ENCODE results near the gene FAM237B. TPM values are rescaled to one million over a fixed set of nuclear protein-coding genes. Genes with fewer than 3 reads are reported as not detected.
"Not testable (repeated sequence)": the region's sequence is repeated elsewhere in the genome, so short reads cannot be mapped to it uniquely, and the experiment has no call there.

Gene FAM237B
- total RNA-seq, result not detected

DNA sequence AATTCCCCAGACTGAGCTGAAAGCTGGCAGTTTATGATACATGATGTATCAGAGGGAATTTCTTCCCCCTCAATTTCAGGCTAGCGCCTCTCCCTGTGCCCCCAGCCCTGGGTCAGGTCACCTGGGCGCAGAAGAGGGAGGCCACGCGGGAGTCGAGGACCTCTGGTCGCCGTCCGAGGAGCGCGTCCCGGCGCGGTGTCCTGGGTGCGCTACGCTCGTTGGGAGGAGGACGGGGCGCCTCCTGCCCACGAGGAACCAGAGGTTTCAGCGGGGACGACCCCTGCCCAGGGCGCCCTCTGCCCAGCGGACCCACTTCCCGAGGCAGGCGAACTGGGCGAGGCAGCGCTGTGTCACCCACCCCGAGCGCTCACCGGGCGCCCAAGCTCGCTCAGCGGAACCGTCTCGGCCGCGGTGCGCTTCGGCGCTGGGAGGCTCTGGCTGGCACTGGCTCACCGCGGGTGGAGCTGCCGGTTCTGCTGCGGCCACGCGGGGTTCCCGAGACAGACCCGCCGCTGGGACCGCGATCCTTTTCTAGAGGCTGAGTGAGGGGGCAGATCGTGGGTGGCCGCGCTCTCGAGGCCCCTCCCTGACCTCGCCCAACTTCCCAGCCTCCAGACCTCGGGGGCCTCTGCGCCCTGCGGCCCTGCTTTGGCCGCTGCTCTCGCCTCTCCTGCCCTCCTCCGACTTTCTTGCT lies at the start of gene FAM237B:
Gene FAM237B, minus strand, starts transcription at position 504 of the 694 bp plus-strand sequence. CDS start 1,556 bp downstream, outside the sequence.
- intact Hi-C loops (cut with DNase I; ENCODE audit: low total_unique reads), result no loop called here
- 4% methylated on average over 24 to 34 of the region's 62 CpGs for WGBS, 2 donors
- H3K4me3 ChIP-seq (ENCODE audit: low read depth, poor library complexity, severe bottlenecking), result no peak within 1 kb of the TSS
- no peak for DNase-seq (ENCODE audit: low spot score in 2 of 2)
- TF ChIP-seq, protein P1, sequence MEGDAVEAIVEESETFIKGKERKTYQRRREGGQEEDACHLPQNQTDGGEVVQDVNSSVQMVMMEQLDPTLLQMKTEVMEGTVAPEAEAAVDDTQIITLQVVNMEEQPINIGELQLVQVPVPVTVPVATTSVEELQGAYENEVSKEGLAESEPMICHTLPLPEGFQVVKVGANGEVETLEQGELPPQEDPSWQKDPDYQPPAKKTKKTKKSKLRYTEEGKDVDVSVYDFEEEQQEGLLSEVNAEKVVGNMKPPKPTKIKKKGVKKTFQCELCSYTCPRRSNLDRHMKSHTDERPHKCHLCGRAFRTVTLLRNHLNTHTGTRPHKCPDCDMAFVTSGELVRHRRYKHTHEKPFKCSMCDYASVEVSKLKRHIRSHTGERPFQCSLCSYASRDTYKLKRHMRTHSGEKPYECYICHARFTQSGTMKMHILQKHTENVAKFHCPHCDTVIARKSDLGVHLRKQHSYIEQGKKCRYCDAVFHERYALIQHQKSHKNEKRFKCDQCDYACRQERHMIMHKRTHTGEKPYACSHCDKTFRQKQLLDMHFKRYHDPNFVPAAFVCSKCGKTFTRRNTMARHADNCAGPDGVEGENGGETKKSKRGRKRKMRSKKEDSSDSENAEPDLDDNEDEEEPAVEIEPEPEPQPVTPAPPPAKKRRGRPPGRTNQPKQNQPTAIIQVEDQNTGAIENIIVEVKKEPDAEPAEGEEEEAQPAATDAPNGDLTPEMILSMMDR (IDR thresholded peaks at IDR 0.05), result no peak
- no peak for TF ChIP-seq POLR2A (IDR thresholded peaks at IDR 0.05)

- DNase-seq (ENCODE audit: low spot score in 2 of 2), result no peak
- H3K4me3 ChIP-seq (ENCODE audit: low read depth, poor library complexity, severe bottlenecking), result no peak overlapping the region
- intact Hi-C loops (cut with DNase I; ENCODE audit: low total_unique reads), result no loop called here
These were observed 30.9 kb upstream of the FAM237B start for GRCh38 chr7:90351987-90352386.

DNA sequence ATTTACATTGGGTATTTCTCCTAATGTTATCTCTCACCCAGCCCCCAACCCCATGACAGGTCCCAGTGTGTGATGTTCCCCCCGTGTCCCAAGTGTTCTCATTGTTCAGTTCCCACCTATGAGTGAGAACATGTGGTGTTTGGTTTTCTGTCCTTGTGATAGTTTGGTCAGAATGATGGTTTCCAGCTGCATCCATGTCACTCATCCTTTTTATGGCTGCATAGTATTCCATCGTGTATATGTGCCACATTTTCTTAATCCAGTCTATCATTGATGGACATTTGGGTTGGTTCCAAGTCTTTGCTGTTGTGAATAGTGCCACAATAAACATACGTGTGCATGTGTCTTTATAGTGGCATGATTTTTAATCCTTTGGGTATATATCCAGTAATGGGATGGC lies 28.9 kb upstream of the FAM237B start:
- 94 to 98% methylated on average over 3 of the region's 3 CpGs for WGBS, 2 donors
- DNase-seq (ENCODE audit: low spot score in 2 of 2); intact Hi-C loops (cut with DNase I; ENCODE audit: low total_unique reads); H3K4me3 ChIP-seq (ENCODE audit: low read depth, poor library complexity, severe bottlenecking): not testable (repeated sequence)

More at GRCh38 chr7:90351987-90352386, 30.9 kb upstream of the FAM237B start:
- TF ChIP-seq POLR2A (IDR thresholded peaks at IDR 0.05), result no peak
- TF ChIP-seq, protein P1 (IDR thresholded peaks at IDR 0.05), result no peak

DNA sequence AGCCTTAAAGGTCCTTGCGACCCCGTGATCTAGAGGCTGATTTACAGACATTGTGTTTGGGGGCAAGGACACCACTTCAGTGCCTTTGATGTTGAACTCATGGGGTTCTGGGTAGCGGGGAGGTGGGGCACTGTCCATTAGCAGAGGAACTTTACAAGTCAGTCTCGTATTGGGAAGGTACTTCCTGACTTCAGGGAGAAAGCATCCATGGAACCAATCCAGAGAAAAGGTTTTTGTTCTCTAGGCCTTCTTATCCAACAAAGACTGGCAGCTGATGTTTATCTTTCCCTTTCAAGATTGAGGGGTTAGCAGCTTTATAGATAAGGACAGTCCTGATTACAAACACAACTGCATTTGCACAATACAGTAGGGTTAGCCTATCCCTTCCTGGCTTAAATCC lies 28.2 kb upstream of the FAM237B start:
- no peak for TF ChIP-seq POLR2A (IDR thresholded peaks at IDR 0.05)
- TF ChIP-seq, protein P1 (IDR thresholded peaks at IDR 0.05), result no peak
- 75 to 89% methylated on average over 4 of the region's 4 CpGs for WGBS, 2 donors
- no peak overlapping the region for H3K4me3 ChIP-seq (ENCODE audit: low read depth, poor library complexity, severe bottlenecking)
- no peak for DNase-seq (ENCODE audit: low spot score in 2 of 2)
- intact Hi-C loops (cut with DNase I; ENCODE audit: low total_unique reads), result no loop called here

DNA sequence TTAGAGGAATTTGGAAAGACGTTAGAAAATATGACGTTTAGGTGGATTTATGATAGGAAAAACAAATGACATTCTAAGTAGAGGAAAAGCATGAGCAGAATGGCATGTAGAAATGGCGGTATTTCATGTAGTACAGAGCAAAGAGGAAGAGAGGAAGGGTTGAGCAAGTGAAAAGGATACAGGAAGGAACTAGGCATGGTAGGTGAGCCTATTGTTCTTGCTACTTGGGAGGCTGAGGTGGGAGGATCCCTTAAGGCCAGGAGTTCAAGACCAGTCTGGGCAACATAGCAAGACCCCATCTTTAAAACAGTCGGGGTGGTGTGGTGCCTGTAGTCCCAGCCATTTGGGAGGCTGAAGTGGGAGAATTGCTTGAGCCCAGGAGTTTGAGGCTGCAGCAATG lies 26.7 kb upstream of the FAM237B start:
- intact Hi-C loops (cut with DNase I; ENCODE audit: low total_unique reads), result no loop called here
- no peak for DNase-seq (ENCODE audit: low spot score in 2 of 2)
- 54 to 55% methylated on average over 4 of the region's 4 CpGs for WGBS, 2 donors
- no peak overlapping the region for H3K4me3 ChIP-seq (ENCODE audit: low read depth, poor library complexity, severe bottlenecking)
- TF ChIP-seq, protein P1 (IDR thresholded peaks at IDR 0.05), result no peak
- no peak for TF ChIP-seq POLR2A (IDR thresholded peaks at IDR 0.05)

- H3K4me3 ChIP-seq (ENCODE audit: low read depth, poor library complexity, severe bottlenecking), result peak within 1 kb of the TSS; percentile 84
- intact Hi-C loops (cut with DNase I; ENCODE audit: low total_unique reads), result no loop called here
- WGBS, 2 donors, result 0% methylated on average over 30 to 37 of the region's 37 CpGs
- peak; percentile 91 to 98 for DNase-seq (ENCODE audit: low spot score in 2 of 2)
- TF ChIP-seq POLR2A (IDR thresholded peaks at IDR 0.05), result no peak
- TF ChIP-seq, protein P1 (IDR thresholded peaks at IDR 0.05), result peak in 1 of 3 donors; percentile 20
These were observed 25.4 kb upstream of the FAM237B start, which contains the start of gene GTPBP10 for GRCh38 chr7:90346336-90347125. GTPBP10 (plus strand) TSS chr7:90346716; CDS start chr7:90346742, 26 bp downstream.

All from lower leg skin (tissue), 4 donors.